Neural progenitor cell (in vitro differentiated cells): Measurements from ENCODE around the gene MYH9. TPM values are rescaled to one million over a fixed set of nuclear protein-coding genes. Genes with fewer than 3 reads are reported as not detected.

Experiments used
- DNase-seq: peaks from one replicate; pipeline ENCODE4 v3.0.0-alpha.2; 2016; ENCODE audit warnings: low spot score
- H2AFZ ChIP-seq: fragments of 200-600 bp; sonication (generic); replicated peaks from 2 replicates; pipeline ENCODE4 v1.6.1; 2016; ENCODE audit warnings: antibody characterized with exemption
- H3F3A ChIP-seq: fragments of 200-600 bp; sonication (generic); 2 replicates; pipeline ENCODE4 v1.6.1; 2016; ENCODE audit warnings: antibody characterized with exemption, low read depth
- H3K27ac ChIP-seq: fragments of 200-600 bp; sonication (generic); 2 replicates; pipeline ENCODE4 v1.5.1; 2016; ENCODE audit warnings: mild to moderate bottlenecking
- H3K27me3 ChIP-seq: fragments of 200-600 bp; sonication (generic); 2 replicates; pipeline ENCODE4 v1.6.1; 2016; ENCODE audit warnings: mild to moderate bottlenecking, moderate library complexity
- H3K36me3 ChIP-seq: fragments of 200-600 bp; sonication (generic); 2 replicates; pipeline ENCODE4 v1.5.1; 2016
- H3K4me1 ChIP-seq: fragments of 200-600 bp; sonication (generic); 2 replicates; pipeline ENCODE4 v1.6.1; 2016; ENCODE audit warnings: mixed run types
- H3K4me2 ChIP-seq: fragments of 200-600 bp; sonication (generic); 2 replicates; pipeline ENCODE4 v1.6.1; 2016
- H3K4me3 ChIP-seq: fragments of 200-600 bp; sonication (generic); 2 replicates; pipeline ENCODE4 v1.5.1; 2016
- H3K79me2 ChIP-seq: fragments of 200-600 bp; sonication (generic); 2 replicates; pipeline ENCODE4 v1.6.1; 2016; ENCODE audit warnings: low read depth
- H3K9ac ChIP-seq: fragments of 200-600 bp; sonication (generic); 2 replicates; pipeline ENCODE4 v1.6.1; 2016
- H3K9me3 ChIP-seq: fragments of 200-600 bp; sonication (generic); 2 replicates; pipeline ENCODE4 v1.5.1; 2016; ENCODE audit warnings: low read depth
- H4K20me1 ChIP-seq: fragments of 200-600 bp; sonication (generic); 2 replicates; pipeline ENCODE4 v1.6.1; 2016; ENCODE audit warnings: low read depth
- H3K27ac Mint-ChIP-seq: 3 replicates; pipeline ENCODE4 v1.8.0; 2021; ENCODE audit warnings: mixed read lengths
- H3K27me3 Mint-ChIP-seq: 2 replicates; pipeline ENCODE4 v1.8.0; 2022; ENCODE audit warnings: low read depth, mild to moderate bottlenecking, inconsistent platforms, moderate library complexity, mixed read lengths; ENCODE audit not compliant: insufficient read depth
- H3K36me3 Mint-ChIP-seq: 3 replicates; pipeline ENCODE4 v1.8.0; 2021; ENCODE audit warnings: mixed read lengths
- H3K4me1 Mint-ChIP-seq: 3 replicates; pipeline ENCODE4 v1.8.0; 2021; ENCODE audit warnings: mixed read lengths
- H3K4me3 Mint-ChIP-seq: 3 replicates; pipeline ENCODE4 v1.8.0; 2021; ENCODE audit warnings: mild to moderate bottlenecking, moderate library complexity, mixed read lengths
- H3K9me3 Mint-ChIP-seq: 3 replicates; pipeline ENCODE4 v1.8.0; 2020; ENCODE audit warnings: mixed read lengths
- CTCF ChIP-seq: fragments of 200-600 bp; sonication (generic); IDR thresholded peaks from 2 replicates; pipeline ENCODE4 v1.5.1; 2017; ENCODE audit warnings: antibody characterized with exemption, mild to moderate bottlenecking
- EZH2 ChIP-seq: fragments of 200-600 bp; sonication (generic); IDR thresholded peaks from 2 replicates; pipeline ENCODE4 v1.6.1; 2017; ENCODE audit warnings: antibody characterized with exemption, mild to moderate bottlenecking, moderate library complexity
- EZH2phosphoT487 ChIP-seq: fragments of 200-600 bp; sonication (generic); IDR thresholded peaks from 2 replicates; pipeline ENCODE4 v1.6.1; 2017; ENCODE audit warnings: antibody characterized with exemption
- total RNA-seq: library from RNA; depleted of rRNA; stranded (reverse); fragments of >200 nt; gene quantifications from 2 replicates; pipeline ENCODE4 v1.2.3, GENCODE V29; 2015; ENCODE audit warnings: low replicate concordance

MYH9 gene
- total RNA-seq, 1 donor from 2014 or later: 77.2 TPM

GRCh38 chr22:36367479-36367878 lies 20.3 kb downstream of the MYH9 start:
- H3K4me3 ChIP-seq: no peak overlapping the region
- Mint-ChIP-seq H3K4me1 (peaks cover 91% of the 10 kb centered on the region), H3K36me3 (peaks cover 2% of the 10 kb centered on the region), H3K4me3 (no peak overlapping the region), H3K27ac (peak overlapping the region; percentile 87), H3K9me3 (no peaks in the 10 kb centered on the region), H3K27me3 (peaks cover 3% of the 10 kb centered on the region)
- DNase-seq: no peak
- H3K4me2 ChIP-seq: no peak overlapping the region
- H3K9me3 ChIP-seq: no peaks in the 10 kb centered on the region
- H3K36me3 ChIP-seq: no peaks in the 10 kb centered on the region
- no peak overlapping the region for H3K9ac ChIP-seq
- H2AFZ ChIP-seq: no peak overlapping the region
- peaks cover 86% of the 10 kb centered on the region for H4K20me1 ChIP-seq
- peaks cover 98% of the 10 kb centered on the region for H3K79me2 ChIP-seq
- no peak for TF ChIP-seq CTCF
- TF ChIP-seq EZH2: no peak
- no peak for TF ChIP-seq EZH2phosphoT487
- H3K27me3 ChIP-seq: no peaks in the 10 kb centered on the region
- peaks cover 82% of the 10 kb centered on the region for H3K4me1 ChIP-seq
- peaks cover 46% of the 10 kb centered on the region for H3F3A ChIP-seq
- H3K27ac ChIP-seq: no peak overlapping the region

- Histone ChIP-seq H3K9ac (no peak overlapping the region), H3K27me3 (no peaks in the 10 kb centered on the region), H2AFZ (no peak overlapping the region), H3F3A (peaks cover 42% of the 10 kb centered on the region), H3K9me3 (no peaks in the 10 kb centered on the region), H3K27ac (peak overlapping the region; percentile 43), H3K4me3 (no peak overlapping the region), H4K20me1 (peaks cover 89% of the 10 kb centered on the region), H3K4me1 (peaks cover 84% of the 10 kb centered on the region), H3K36me3 (no peaks in the 10 kb centered on the region), H3K4me2 (no peak overlapping the region), H3K79me2 (peaks cover 98% of the 10 kb centered on the region)
- Mint-ChIP-seq H3K36me3 (peaks cover 2% of the 10 kb centered on the region), H3K9me3 (no peaks in the 10 kb centered on the region), H3K27ac (peak overlapping the region; percentile 87), H3K27me3 (peaks cover 3% of the 10 kb centered on the region), H3K4me3 (no peak overlapping the region), H3K4me1 (peaks cover 91% of the 10 kb centered on the region)
- no peak for DNase-seq
- no peak for TF ChIP-seq EZH2
- no peak for TF ChIP-seq EZH2phosphoT487
- no peak for TF ChIP-seq CTCF
These were observed 20.7 kb downstream of the MYH9 start for GRCh38 chr22:36367066-36367465.

- H3K27ac Mint-ChIP-seq: peak overlapping the region; percentile 87
- peak overlapping the region; percentile 19 for H3K4me3 Mint-ChIP-seq
- H3K9me3 Mint-ChIP-seq: no peaks in the 10 kb centered on the region
- Histone ChIP-seq H3F3A (peaks cover 34% of the 10 kb centered on the region), H3K36me3 (no peaks in the 10 kb centered on the region), H3K4me2 (no peak overlapping the region), H3K9me3 (no peaks in the 10 kb centered on the region), H3K79me2 (peaks cover 98% of the 10 kb centered on the region), H3K4me1 (peaks cover 90% of the 10 kb centered on the region), H4K20me1 (peaks cover 96% of the 10 kb centered on the region), H3K27ac (no peak overlapping the region), H3K4me3 (no peak overlapping the region), H3K9ac (no peak overlapping the region), H2AFZ (no peak overlapping the region), H3K27me3 (no peaks in the 10 kb centered on the region)
- H3K4me1 Mint-ChIP-seq: peaks cover 90% of the 10 kb centered on the region
- no peak for TF ChIP-seq CTCF
- no peak for TF ChIP-seq EZH2
- TF ChIP-seq EZH2phosphoT487: no peak
- H3K36me3 Mint-ChIP-seq: peaks cover 4% of the 10 kb centered on the region
- no peak for DNase-seq
- peaks cover 4% of the 10 kb centered on the region for H3K27me3 Mint-ChIP-seq
These were observed 21.5 kb downstream of the MYH9 start for GRCh38 chr22:36366291-36366708.
